A673 (cell line): ENCODE measurements around the gene PNPLA5. TPM values are rescaled to one million over a fixed set of nuclear protein-coding genes. Genes with fewer than 3 reads are reported as not detected.

Experiments used
- BruUV-seq: library from RNA; stranded (reverse); fragments of 400-500 nt; replicated peaks from 2 replicates; lab custom pipeline; 2021; lab: Mats Ljungman, UMichigan
- CTCF ChIA-PET: fragments of 300-600 bp; sonication (Branson Sonifier 250); formaldehyde crosslinking; loops from one replicate; lab custom pipeline; 2022; ENCODE audit warnings: antibody characterized with exemption; lab: Charles Lee
- POLR2A ChIA-PET: fragments of 300-600 bp; sonication (Branson Sonifier 250); formaldehyde crosslinking; loops from one replicate; lab custom pipeline; 2022; ENCODE audit warnings: antibody characterized with exemption; ENCODE audit not compliant: low non-redundant PET; lab: Charles Lee
- DNase-seq: peaks from one replicate; pipeline ENCODE4 v3.0.0-alpha.2; 2015; ENCODE audit warnings: low spot score
- H3K27ac ChIP-seq: fragments of 200-600 bp; sonication (generic); 2 replicates; pipeline ENCODE4 v1.5.1; 2016; ENCODE audit warnings: mixed run types, low read depth, mild to moderate bottlenecking, mixed read lengths, antibody characterized with exemption, low read length; ENCODE audit not compliant: poor library complexity, severe bottlenecking
- H3K27me3 ChIP-seq: fragments of 200-600 bp; sonication (generic); replicated peaks from 2 replicates; pipeline ENCODE4 v1.6.1; 2017; ENCODE audit warnings: mixed run types, low read depth, mild to moderate bottlenecking, mixed read lengths, antibody characterized with exemption, low read length; ENCODE audit not compliant: insufficient read depth, poor library complexity
- H3K36me3 ChIP-seq: fragments of 200-600 bp; sonication (generic); 2 replicates; pipeline ENCODE4 v1.6.1; 2016; ENCODE audit warnings: mixed run types, mild to moderate bottlenecking, mixed read lengths, antibody characterized with exemption, low read length; ENCODE audit not compliant: insufficient read depth, poor library complexity, severe bottlenecking
- H3K4me1 ChIP-seq: fragments of 200-600 bp; sonication (generic); 2 replicates; pipeline ENCODE4 v1.6.1; 2017; ENCODE audit warnings: mixed run types, mild to moderate bottlenecking, mixed read lengths, antibody characterized with exemption, low read length; ENCODE audit not compliant: insufficient read depth, poor library complexity, severe bottlenecking
- H3K4me3 ChIP-seq: fragments of 200-600 bp; sonication (generic); 2 replicates; pipeline ENCODE4 v1.5.1; 2016; ENCODE audit warnings: low read depth, mixed run types, mild to moderate bottlenecking, mixed read lengths, low read length; ENCODE audit not compliant: poor library complexity, severe bottlenecking
- H3K9me3 ChIP-seq: fragments of 200-600 bp; sonication (generic); 2 replicates; pipeline ENCODE4 v1.6.1; 2016; ENCODE audit warnings: mixed run types, low read depth, mild to moderate bottlenecking, mixed read lengths, antibody characterized with exemption, low read length; ENCODE audit not compliant: poor library complexity, severe bottlenecking
- CTCF ChIP-seq: fragments of 300-800, 200-600 bp; sonication (generic); conservative IDR thresholded peaks from 2 replicates; pipeline ENCODE4 v1.5.1; 2017; ENCODE audit warnings: low read depth, mild to moderate bottlenecking, antibody characterized with exemption, low read length, moderate library complexity, mixed read lengths
- EZH2 ChIP-seq: fragments of 200-600 bp; sonication (generic); IDR thresholded peaks from 2 replicates; pipeline ENCODE4 v1.6.1; 2017; ENCODE audit warnings: borderline replicate concordance, low read depth, mild to moderate bottlenecking, mixed read lengths, antibody characterized with exemption, low read length; ENCODE audit not compliant: poor library complexity, severe bottlenecking
- intact Hi-C: fragments of 100-400 bp; cut with micrococcal nuclease; formaldehyde crosslinking; loops from one replicate; pipeline ENCODE4 v1.10.0; 2022; ENCODE audit not compliant: unreplicated experiment
- total RNA-seq: library from RNA; stranded (reverse); gene quantifications from 2 replicates; pipeline ENCODE4 v1.2.3, GENCODE V29; 2021

PNPLA5 gene
- total RNA-seq, 1 experiment from 2014 or later = not detected

GRCh38 chr22:43835166-43835565 lies 56.6 kb downstream of the PNPLA5 start:
- Histone ChIP-seq H3K4me1 (peaks cover 12% of the 10 kb centered on the region), H3K27me3 (no peaks in the 10 kb centered on the region), H3K36me3 (no peaks in the 10 kb centered on the region), H3K9me3 (no peaks in the 10 kb centered on the region), H3K4me3 (no peak overlapping the region), H3K27ac (no peak overlapping the region)
- intact Hi-C loops = no loop called here
- TF ChIP-seq EZH2 (no peak), CTCF (no peak)
- CTCF ChIA-PET = interaction anchor here (0.6 kb wide), 1 partner anchor 107 kb away, joined by 3 read pairs; no protein-coding TSS in a partner anchor
- no peak for DNase-seq
- POLR2A ChIA-PET = no interaction called here
- no TSS peak for BruUV-seq

GRCh38 chr22:43833286-43834240 lies 58.2 kb downstream of the PNPLA5 start:
- TF ChIP-seq CTCF (no peak), EZH2 (no peak)
- H3K9me3 ChIP-seq = no peaks in the 10 kb centered on the region
- no peak overlapping the region for H3K4me3 ChIP-seq
- H3K27ac ChIP-seq = no peak overlapping the region
- CTCF ChIA-PET = no interaction called here
- H3K27me3 ChIP-seq = no peaks in the 10 kb centered on the region
- no TSS peak for BruUV-seq
- intact Hi-C loops = no loop called here
- DNase-seq = no peak
- POLR2A ChIA-PET = no interaction called here
- peaks cover 12% of the 10 kb centered on the region for H3K4me1 ChIP-seq
- H3K36me3 ChIP-seq = no peaks in the 10 kb centered on the region

DNA sequence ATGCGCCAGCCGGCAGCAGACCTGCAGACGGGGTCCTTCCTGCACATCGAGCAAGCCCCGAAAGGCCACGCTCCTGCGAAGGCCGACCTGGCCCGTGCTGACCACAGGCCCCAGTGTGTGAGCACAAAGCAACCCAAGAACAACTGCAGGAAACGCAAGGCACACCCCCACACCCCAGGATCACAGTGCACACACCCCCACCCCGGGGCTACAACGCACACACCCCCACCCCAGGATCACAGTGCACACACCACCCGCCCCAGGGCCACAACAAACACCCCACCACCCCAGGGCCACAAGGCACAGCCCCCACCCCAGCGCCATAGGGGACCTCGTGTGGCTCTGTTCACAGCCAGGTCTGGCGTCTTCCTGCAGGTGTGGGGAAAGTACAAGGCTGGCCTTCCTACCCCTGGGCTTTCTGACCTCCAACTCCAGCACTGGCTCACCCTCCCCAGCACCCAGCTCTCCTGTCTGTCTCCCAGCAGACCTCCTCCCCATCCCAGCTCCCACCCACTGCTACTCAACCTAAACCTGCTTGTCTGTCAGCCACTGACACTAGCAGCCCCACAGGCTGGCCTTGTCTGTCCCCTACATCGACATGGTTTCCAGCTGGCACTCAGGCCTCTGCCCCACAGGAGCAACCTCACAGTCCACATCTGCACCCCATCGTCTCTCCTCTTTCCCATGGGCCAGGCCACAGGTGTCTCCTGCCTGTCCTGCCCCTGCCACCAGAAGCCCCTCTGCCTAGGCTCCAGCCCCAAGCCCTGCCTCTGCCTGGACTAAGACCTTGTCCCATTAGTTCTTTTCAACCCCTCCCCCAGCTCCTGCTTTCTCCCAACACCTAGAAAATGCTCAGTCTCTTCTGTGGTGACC lies 59.2 kb downstream of the PNPLA5 start:
- ChIA-PET CTCF (no interaction called here), POLR2A (no interaction called here)
- no TSS peak for BruUV-seq
- no peak for TF ChIP-seq CTCF
- TF ChIP-seq EZH2 = no peak
- no peaks in the 10 kb centered on the region for H3K27me3 ChIP-seq
- H3K4me3 ChIP-seq = no peak overlapping the region
- no peaks in the 10 kb centered on the region for H3K36me3 ChIP-seq
- no peak for DNase-seq
- intact Hi-C loops = no loop called here
- H3K4me1 ChIP-seq = peaks cover 4% of the 10 kb centered on the region
- H3K9me3 ChIP-seq = no peaks in the 10 kb centered on the region
- no peak overlapping the region for H3K27ac ChIP-seq
